Skin of body (tissue), 2 donors: ENCODE results near the gene FGGY. TPM values are rescaled to one million over a fixed set of nuclear protein-coding genes. Genes with fewer than 3 reads are reported as not detected.

Experiments used
- DNase-seq: peaks from one replicate; lab custom pipeline; 2025; lab: John Stamatoyannopoulos, UW
- total RNA-seq: library from RNA; depleted of rRNA; stranded (reverse); fragments of >200 nt; gene quantifications from one replicate; pipeline ENCODE4 v1.2.3, GENCODE V29; 2014

The FGGY gene
- total RNA-seq, 1 donor from 2014 or later = 24.9 TPM

- DNase-seq = no peak
Observed at GRCh38 chr1:59673573-59674450, 376.9 kb downstream of the FGGY start.

GRCh38 chr1:59674595-59674994 is 377.7 kb downstream of the FGGY start:
- peak; percentile 52 for DNase-seq

- DNase-seq = no peak
Observed at GRCh38 chr1:59675936-59676335, 379.0 kb downstream of the FGGY start.

- no peak for DNase-seq
Observed at GRCh38 chr1:59678040-59678439, 381.1 kb downstream of the FGGY start.

- DNase-seq = no peak
Observed at GRCh38 chr1:59678493-59679228, 381.8 kb downstream of the FGGY start.

GRCh38 chr1:59680044-59680443 is 383.1 kb downstream of the FGGY start:
- DNase-seq = no peak

GRCh38 chr1:59682396-59683080 is 385.6 kb downstream of the FGGY start:
- no peak for DNase-seq

- no peak for DNase-seq
Observed at GRCh38 chr1:59683197-59683596, 386.3 kb downstream of the FGGY start.

- DNase-seq = no peak
Observed at GRCh38 chr1:59684698-59685097, 387.8 kb downstream of the FGGY start.

- no peak for DNase-seq
Observed at GRCh38 chr1:59685101-59685500, 388.2 kb downstream of the FGGY start.

- DNase-seq = no peak
Observed at GRCh38 chr1:59685666-59686065, 388.8 kb downstream of the FGGY start.

GRCh38 chr1:59686170-59686569 is 389.3 kb downstream of the FGGY start:
- DNase-seq = no peak

- no peak for DNase-seq
Observed at GRCh38 chr1:59686574-59686973, 389.7 kb downstream of the FGGY start.

- DNase-seq = no peak
Observed at GRCh38 chr1:59687081-59687480, 390.2 kb downstream of the FGGY start.

- DNase-seq = no peak
Observed at GRCh38 chr1:59688976-59689375, 392.1 kb downstream of the FGGY start.

- no peak for DNase-seq
Observed at GRCh38 chr1:59689730-59690129, 392.8 kb downstream of the FGGY start.

GRCh38 chr1:59690171-59690930 is 393.5 kb downstream of the FGGY start:
- DNase-seq = no peak

- peak; percentile 75 for DNase-seq
Observed at GRCh38 chr1:59691261-59691660, 394.4 kb downstream of the FGGY start.

GRCh38 chr1:59692591-59692990 is 395.7 kb downstream of the FGGY start:
- peak; percentile 89 for DNase-seq

- DNase-seq = no peak
Observed at GRCh38 chr1:59693406-59693805, 396.5 kb downstream of the FGGY start.

GRCh38 chr1:59695252-59695651 is 398.4 kb downstream of the FGGY start:
- no peak for DNase-seq
